NCI-H2081 treated with DMSO at 0.1 percent for 48 hours (cell line): Measurements from ENCODE around the gene SLC25A5.
A peak's percentile ranks its signal among the peaks of the same experiment; 100 is the strongest.
"Not testable (repeated sequence)": the region's sequence is repeated elsewhere in the genome, so short reads cannot be mapped to it uniquely, and the experiment has no call there.

Experiments used
- DNase-seq: peaks from one replicate; lab custom pipeline; 2025; lab: John Stamatoyannopoulos, UW

SLC25A5 gene

GRCh38 chrX:119477812-119478232 is 9.6 kb downstream of the SLC25A5 start:
- no peak for DNase-seq

GRCh38 chrX:119478504-119478903 is 10.3 kb downstream of the SLC25A5 start:
- DNase-seq = no peak

GRCh38 chrX:119479845-119480244 is 11.6 kb downstream of the SLC25A5 start:
- DNase-seq = no peak

DNA sequence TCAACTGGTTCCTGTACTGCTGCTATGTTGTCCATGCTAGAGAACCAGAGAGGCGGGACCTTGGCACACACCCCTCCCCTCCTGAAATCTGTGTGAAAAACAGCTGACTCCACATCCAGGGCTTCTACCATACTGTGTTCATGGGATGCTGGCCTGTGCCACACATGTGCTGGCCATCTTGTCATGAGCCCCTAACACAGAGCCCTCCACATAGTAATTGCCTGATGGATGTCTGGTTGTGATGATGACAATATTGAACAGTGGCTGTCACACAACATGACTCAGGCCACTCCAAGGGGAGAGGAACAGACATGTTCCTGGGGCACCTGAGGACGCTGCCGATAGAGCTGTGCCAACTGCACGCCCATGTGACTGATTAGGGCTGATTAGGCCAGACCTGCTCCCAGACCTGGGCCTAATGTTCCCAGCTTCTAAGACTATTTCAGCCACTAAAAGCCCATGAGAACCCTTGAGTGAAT is 13.1 kb downstream of the SLC25A5 start:
- DNase-seq = no peak

DNA sequence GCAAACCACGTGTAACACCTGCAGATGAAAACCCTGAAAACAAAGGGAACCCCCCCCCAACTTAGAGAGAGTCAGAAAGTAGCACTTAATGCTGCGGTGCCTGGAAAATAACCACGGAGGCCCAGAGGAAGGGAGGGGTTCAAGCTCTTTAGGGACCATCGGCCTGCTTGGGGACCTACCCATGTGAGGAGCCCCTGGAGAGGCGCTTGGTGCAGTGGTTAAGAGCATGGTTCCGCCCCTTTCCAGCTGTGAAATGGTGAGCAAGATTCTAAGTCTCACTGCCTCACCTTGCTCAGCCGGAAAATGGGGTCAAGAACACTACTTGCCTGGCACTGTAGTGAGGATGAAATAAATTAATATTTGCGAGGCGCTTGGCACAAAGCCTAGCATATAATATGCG is 13.8 kb downstream of the SLC25A5 start:
- DNase-seq = no peak

GRCh38 chrX:119482481-119483480 is 14.5 kb downstream of the SLC25A5 start:
- no peak for DNase-seq

- no peak for DNase-seq
Observed at GRCh38 chrX:119486745-119487144, 18.5 kb downstream of the SLC25A5 start.

GRCh38 chrX:119487766-119488165 is 19.5 kb downstream of the SLC25A5 start:
- DNase-seq = not testable (repeated sequence)

- DNase-seq = peak; percentile 34
Observed at GRCh38 chrX:119488749-119489148, 20.5 kb downstream of the SLC25A5 start.

DNA sequence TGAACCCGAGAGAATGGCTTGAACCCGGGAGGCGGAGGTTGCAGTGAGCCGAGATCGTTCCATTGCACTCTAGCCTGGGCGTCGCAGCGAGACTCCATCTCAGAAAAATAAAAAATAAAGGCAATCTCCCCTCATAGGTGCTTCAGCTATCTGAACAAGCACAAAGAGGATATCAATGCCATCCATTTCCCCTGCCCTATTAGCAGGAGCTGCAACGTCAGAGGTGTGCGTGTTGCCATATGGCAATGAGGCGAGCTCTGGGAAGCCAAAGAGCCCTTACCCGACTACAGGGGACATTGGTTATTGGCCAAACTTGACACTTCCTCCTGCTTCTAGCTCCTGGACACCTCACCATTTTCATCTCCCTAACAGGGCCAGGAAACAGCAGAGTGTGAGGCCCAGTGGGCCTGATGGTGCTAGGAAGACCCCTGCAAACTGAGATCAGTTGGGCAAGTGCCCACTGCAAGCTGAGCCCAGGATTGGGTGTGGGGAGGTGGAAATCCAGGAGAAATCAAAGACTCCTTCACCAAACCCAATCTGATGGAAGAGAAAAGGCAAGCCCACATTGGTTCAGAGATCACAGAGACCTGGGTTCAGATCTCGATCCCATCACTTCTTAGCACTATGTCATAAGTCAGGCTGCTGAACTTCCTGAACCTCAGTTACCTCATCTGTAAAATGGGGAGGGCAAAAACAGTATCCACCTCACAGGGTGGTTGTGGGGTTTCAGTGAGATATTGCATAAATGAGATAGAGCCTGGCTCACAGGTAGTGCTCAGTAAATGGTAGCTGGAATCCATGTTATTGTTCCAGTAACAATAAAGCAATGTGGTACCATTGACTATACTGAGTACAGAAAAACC is 21.2 kb downstream of the SLC25A5 start:
- DNase-seq = no peak

DNA sequence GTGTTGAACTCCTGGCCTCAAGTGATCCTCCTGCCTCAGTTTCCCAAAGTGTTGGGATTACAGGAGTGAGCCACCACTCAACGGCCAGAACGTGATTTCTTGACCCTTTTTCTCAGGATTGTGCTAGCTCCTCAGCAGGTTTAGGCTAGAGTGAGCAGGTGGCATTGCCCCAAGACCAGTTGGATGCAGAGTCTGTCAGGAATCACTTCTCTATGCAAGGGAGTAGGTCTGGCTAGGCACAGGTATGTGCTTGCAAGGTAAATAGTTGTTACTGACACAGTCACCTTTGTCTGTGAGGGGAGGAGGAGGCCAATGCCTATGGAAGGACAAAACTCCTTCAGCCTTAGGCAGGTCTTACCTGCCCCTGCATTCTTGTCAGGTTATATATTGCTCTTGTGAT is 24.2 kb downstream of the SLC25A5 start:
- DNase-seq = no peak

GRCh38 chrX:119493851-119494495 is 25.7 kb downstream of the SLC25A5 start:
- not testable (repeated sequence) for DNase-seq

GRCh38 chrX:119495734-119496726 is 27.8 kb downstream of the SLC25A5 start:
- no peak for DNase-seq

DNA sequence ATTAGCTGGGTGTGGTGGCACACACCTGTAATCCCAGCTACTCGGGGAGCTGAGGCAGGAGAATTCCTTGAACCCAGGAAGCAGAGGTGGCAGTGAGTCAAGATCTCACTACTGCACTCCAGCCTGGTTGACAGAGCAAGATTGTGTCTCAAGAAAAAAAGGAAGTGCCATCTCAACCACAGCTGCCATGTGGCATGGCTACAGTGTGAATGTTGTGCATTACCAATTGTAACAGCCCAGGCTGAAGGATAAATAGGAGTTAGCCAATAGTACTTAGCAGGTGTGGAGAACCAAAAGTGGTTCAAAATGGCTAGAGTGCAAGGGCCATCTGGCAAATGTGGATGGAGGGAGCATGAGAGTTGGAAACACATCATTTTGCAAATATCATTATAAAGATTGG is 28.9 kb downstream of the SLC25A5 start:
- no peak for DNase-seq

- no peak for DNase-seq
Observed at GRCh38 chrX:119500061-119500800, 32.0 kb downstream of the SLC25A5 start.

DNA sequence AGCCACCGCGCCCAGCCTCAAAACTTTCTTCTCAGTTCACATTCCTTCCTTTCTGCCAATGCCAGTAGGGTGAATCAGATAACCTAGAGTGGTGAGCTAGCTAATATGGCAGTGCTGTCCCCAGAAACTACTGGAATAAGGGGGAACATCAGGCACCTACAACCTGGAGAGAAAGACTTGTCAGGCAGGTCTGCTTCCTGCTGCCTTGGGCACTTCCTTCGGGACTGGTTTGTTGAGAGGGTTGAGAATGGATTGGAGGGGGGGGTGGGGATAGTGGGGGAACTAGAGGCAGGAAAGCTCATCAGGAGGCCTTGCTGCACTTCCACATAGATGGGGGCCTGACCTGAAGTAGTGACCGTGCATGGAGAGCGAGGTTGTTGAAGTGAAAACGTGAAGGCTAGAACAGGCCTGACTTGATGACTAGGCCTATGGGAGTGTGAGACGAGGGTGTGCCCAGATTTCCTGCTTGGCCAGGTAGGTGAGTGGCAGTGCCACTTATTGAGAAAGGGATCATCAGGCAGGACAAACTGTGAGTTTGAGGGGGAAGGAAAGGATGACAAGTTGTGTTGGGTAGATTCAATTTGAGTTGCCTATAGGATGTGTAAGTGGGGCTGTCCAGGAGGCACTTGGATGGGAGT is 33.4 kb downstream of the SLC25A5 start:
- no peak for DNase-seq

DNA sequence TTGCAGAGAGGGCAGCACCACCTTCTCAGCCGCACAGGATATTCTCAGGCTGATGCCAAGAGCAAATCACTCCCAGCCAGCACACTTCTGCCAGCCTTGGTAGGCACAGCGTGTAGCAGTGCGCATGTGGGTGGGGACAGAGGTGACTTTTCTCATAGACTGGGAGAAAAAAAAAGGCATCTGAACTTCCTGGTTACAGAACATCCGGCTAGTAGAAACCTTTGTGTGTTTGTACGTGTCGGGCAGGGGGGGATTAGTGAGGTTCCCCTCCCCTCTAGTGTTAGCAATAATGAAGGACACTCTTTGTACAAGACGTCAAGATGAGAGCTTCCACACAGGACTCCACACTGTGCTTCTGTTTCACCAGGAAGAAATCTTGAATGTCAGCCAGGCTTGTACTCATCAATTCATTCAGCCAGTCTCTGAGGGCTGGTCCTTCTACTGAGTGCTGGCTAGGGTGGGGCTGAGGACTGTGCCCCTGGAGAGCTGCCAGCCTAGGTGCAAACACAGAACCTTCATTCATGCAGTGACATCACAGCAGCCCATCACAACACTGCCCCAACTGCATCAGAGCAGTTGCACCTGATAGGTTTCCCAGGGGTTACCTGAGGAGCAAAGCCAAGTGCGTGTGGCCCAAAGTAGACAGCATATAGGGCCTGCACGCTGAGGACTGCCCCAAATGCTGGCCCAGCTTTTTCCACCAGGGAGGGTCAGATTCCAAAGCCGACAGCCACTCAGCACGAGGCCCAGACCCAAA is 34.7 kb downstream of the SLC25A5 start:
- DNase-seq = peak; percentile 47

GRCh38 chrX:119503484-119503861 is 35.2 kb downstream of the SLC25A5 start:
- no peak for DNase-seq

GRCh38 chrX:119505145-119505544 is 36.9 kb downstream of the SLC25A5 start:
- not testable (repeated sequence) for DNase-seq
